ENCODE results near the gene PLIN5.
"Not testable (repeated sequence)": the region's sequence is repeated elsewhere in the genome, so short reads cannot be mapped to it uniquely, and the experiment has no call there.

Gene PLIN5

DNA sequence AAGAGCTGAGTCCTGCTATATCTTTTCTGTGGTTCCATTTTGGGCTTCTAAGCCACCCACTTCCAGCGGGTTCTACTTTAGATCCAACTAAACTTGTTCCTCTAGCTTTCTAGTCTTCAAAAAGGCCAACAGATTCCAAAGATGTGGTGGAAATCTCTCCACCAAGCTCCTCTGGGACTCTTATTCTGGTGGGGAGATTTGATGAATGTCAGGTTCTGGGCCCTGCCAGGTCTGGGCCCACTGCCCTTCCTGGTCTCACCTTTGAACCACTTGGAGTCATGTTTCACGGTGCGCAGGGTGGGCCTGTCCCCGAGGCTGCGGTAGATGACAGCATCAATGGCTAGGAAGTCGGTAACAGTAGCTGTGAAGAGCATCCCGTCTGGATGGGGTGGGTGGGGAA lies 19.7 kb upstream of the PLIN5 start:
- H3K9me3 Mint-ChIP-seq, result peaks cover 0 to 9% of the 10 kb centered on the region in 2 donors
- H3K27me3 Mint-ChIP-seq, result peaks cover 4% of the 10 kb centered on the region
- ATAC-seq (no peak), DNase-seq (no peak)
- no peak overlapping the region for H3K27ac Mint-ChIP-seq
- H3K4me1 Mint-ChIP-seq, result peaks cover 6% of the 10 kb centered on the region
- H3K4me3 Mint-ChIP-seq, result no peak overlapping the region

DNA sequence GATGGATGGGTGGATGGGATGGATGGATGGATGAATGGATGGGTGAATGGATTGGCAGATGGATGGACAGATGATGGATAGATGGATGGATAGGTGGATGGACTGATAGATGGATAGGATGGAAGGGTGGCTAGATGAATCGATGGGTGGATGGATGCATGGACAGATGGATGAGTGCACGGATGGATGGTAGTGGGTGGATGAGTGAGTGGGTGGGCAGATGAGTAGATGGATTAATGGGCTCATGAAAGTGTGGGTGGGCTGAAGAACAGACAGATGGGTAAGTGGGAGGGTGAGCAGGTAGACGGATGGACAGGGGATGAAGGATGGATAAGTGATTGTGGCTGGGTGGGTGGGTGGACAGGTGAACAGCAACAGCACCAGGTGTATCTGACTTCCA lies 18.8 kb upstream of the PLIN5 start:
- no peak for ATAC-seq
- no peaks in the 10 kb centered on the region for H3K27me3 Mint-ChIP-seq
- H3K4me1 Mint-ChIP-seq, result peaks cover 6% of the 10 kb centered on the region
- no peak overlapping the region for H3K27ac Mint-ChIP-seq
- DNase-seq, result no peak
- H3K4me3 Mint-ChIP-seq, result no peak overlapping the region
- H3K9me3 Mint-ChIP-seq, result peaks cover 0 to 9% of the 10 kb centered on the region in 2 donors

- DNase-seq (no peak), ATAC-seq (no peak)
- Mint-ChIP-seq H3K27me3 (no peaks in the 10 kb centered on the region), H3K4me3 (no peak overlapping the region), H3K4me1 (peaks cover 6% of the 10 kb centered on the region), H3K27ac (no peak overlapping the region), H3K9me3 (peaks cover 0 to 9% of the 10 kb centered on the region in 2 donors)
Observed at GRCh38 chr19:4553092-4553695, 18.2 kb upstream of the PLIN5 start.

- DNase-seq, result no peak
- H3K27ac Mint-ChIP-seq, result no peak overlapping the region
- no peak for ATAC-seq
- peaks cover 0 to 9% of the 10 kb centered on the region in 2 donors for H3K9me3 Mint-ChIP-seq
- no peaks in the 10 kb centered on the region for H3K27me3 Mint-ChIP-seq
- no peak overlapping the region for H3K4me3 Mint-ChIP-seq
- H3K4me1 Mint-ChIP-seq, result peaks cover 2% of the 10 kb centered on the region
Observed at GRCh38 chr19:4552525-4552819, 17.4 kb upstream of the PLIN5 start.

DNA sequence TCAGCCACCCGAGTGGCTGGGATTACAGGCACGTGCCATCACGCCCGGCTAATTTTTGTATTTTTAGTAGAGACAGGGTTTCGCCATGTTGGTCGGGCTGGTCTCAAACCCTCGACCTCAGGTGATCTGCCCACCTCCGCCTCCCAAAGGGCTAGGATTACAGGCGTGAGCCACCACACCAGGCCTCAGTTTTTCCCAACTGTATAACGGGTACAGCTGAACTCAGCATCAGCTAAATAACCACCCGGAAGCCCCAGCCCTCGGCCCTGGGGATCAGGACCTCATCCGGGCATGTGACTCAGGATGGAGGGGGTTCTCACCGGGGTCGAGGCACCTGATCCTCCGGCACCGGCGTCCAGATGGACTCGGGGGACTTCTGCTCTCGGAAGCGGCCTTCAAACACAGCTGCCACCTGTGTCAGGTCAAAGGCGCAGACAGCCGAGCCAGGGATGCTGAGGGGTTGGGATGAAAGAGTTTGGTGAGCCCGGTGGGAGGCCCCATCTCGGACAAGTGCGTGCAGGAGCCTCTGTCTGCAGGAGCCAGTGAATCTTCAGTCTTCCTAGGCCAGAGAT lies 15.5 kb upstream of the PLIN5 start:
- no peaks in the 10 kb centered on the region for H3K4me1 Mint-ChIP-seq
- DNase-seq (no peak), ATAC-seq (no peak)
- peaks cover 0 to 9% of the 10 kb centered on the region in 2 donors for H3K9me3 Mint-ChIP-seq
- H3K27ac Mint-ChIP-seq, result no peak overlapping the region
- H3K27me3 Mint-ChIP-seq, result no peaks in the 10 kb centered on the region
- H3K4me3 Mint-ChIP-seq, result no peak overlapping the region

DNA sequence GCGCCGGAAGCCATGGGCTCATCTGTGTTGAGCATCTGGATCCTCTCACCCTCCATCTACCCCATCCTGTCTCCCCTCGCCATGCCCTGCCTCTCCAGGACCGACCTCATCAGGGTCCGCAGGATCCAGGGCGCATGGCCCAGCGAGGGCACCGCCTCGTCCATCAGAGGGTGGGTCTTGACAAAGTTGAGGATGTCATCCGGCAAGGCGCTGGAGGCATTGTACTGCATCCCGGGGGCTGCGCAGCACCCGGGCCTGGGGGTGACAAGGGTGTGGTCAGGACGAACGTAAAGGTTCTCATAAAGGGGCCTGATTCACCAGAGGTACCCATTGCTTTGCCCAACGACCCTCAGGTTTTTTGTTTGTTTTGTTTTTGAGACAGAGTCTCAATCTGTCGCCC lies 15.0 kb upstream of the PLIN5 start:
- DNase-seq, result no peak
- no peak for ATAC-seq
- peaks cover 0 to 9% of the 10 kb centered on the region in 2 donors for H3K9me3 Mint-ChIP-seq
- H3K4me1 Mint-ChIP-seq, result no peaks in the 10 kb centered on the region
- no peak overlapping the region for H3K4me3 Mint-ChIP-seq
- H3K27me3 Mint-ChIP-seq, result no peaks in the 10 kb centered on the region
- no peak overlapping the region for H3K27ac Mint-ChIP-seq

DNA sequence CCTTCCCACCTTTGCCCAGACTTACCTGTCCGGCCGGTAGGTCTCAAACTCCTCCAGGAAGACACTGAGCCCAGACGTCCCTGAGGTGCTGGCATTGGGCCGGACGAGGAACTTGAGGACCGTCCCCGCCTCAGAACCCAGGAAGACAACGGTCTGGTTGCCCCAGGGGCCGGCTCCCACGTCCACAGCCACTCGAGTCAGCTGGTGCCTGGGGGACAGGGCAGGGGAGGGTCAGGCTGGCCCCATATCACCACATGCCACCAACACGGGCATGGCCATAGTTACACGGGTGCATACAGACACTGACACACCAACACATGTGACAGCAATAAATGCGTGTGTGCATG lies 13.2 kb upstream of the PLIN5 start:
- DNase-seq (no peak), ATAC-seq (no peak)
- H3K4me1 Mint-ChIP-seq, result no peaks in the 10 kb centered on the region
- no peak overlapping the region for H3K4me3 Mint-ChIP-seq
- peaks cover 0 to 4% of the 10 kb centered on the region in 2 donors for H3K9me3 Mint-ChIP-seq
- no peak overlapping the region for H3K27ac Mint-ChIP-seq
- H3K27me3 Mint-ChIP-seq, result no peaks in the 10 kb centered on the region

DNA sequence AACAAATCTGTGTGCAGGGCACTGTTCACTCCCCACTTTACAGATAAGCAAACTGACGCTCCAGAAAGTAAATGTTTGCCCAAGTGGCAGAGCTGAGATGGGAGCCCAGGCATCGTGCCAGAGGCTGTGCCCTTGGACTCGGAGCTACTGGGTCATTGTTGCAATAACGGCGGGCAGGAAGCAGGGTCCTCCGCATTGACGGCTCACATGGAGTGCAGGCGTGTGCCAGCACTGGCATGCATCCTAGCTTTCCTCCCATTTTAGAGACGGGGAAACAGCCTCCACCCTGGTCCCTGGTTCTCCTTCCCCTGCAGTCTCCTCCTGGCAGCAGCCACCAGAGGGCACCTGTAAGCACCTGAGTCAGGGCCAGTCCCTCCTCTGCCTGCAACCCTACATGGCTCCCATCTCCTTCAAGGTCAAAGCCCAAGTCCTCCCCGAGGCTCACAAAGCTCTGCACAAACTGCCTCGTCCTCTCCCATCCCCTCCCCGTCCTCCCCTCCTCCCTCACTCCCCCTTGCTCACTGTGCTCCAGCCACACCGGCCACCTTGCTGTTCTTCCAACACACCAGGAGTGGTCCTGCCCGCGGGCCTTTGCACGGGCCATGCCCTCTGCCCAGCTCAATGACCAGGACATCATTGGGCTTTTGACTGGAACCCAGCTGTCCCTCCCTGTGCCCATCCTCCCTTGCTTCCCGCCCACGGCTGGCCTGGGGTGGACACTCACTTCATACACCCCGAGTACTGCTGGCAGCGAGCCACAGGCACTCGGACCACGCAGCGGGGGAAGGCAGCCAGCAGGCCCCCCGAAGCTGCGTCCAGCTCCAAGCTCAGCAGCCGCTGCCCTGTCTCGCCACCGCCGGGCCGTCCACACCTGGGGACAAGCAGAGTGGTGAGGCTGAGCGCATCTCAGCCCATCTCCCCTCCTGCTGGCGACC lies 12.5 kb upstream of the PLIN5 start:
- H3K9me3 Mint-ChIP-seq, result no peaks in the 10 kb centered on the region
- H3K27me3 Mint-ChIP-seq, result no peaks in the 10 kb centered on the region
- H3K27ac Mint-ChIP-seq, result no peak overlapping the region
- no peaks in the 10 kb centered on the region for H3K4me1 Mint-ChIP-seq
- no peak for DNase-seq
- H3K4me3 Mint-ChIP-seq, result no peak overlapping the region
- no peak for ATAC-seq

DNA sequence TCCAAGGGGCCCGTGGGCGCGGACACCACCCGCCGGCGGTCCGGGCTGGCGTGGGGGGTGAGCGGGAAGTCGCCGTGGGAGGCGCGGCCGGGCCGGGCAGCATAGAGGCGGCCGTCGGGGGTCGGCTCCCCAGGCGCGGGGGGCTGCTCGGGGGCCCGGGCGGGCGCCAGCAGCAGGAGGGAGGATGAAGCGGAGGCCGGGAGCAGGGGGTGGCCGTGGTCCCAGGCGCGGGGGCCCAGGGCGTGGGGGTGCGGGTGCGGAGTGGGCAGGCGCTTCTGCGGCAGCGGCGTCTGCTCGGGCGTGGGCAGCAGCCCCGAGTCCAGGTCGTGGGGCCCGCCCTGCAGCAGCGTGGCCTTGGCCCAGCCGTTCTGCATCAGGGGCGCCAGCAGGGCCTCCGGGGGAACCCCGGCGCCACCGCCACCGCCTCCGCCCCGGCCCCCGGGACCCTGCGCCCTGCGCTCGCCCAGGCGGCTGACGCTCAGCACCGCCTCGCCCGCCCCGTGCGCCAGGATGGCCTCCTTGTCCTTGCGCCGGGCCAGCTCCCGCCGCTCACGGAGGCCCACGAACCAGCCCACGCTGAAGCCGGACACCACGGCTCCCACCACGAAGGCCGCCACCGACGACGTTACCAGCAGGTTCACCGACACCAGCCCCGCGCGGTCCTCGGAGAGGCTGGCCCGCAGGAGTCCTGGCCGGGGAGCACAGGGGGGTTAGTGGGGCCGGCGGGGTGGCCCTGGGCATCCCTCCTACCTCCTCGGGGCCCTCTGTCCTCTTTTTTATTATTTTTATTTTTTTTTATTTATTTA lies 9.0 kb upstream of the PLIN5 start:
- no peaks in the 10 kb centered on the region for H3K9me3 Mint-ChIP-seq
- H3K27ac Mint-ChIP-seq, result no peak overlapping the region
- no peak overlapping the region for H3K4me3 Mint-ChIP-seq
- DNase-seq (no peak), ATAC-seq (peak; percentile 60)
- peaks cover 10% of the 10 kb centered on the region for H3K27me3 Mint-ChIP-seq
- peaks cover 18% of the 10 kb centered on the region for H3K4me1 Mint-ChIP-seq

DNA sequence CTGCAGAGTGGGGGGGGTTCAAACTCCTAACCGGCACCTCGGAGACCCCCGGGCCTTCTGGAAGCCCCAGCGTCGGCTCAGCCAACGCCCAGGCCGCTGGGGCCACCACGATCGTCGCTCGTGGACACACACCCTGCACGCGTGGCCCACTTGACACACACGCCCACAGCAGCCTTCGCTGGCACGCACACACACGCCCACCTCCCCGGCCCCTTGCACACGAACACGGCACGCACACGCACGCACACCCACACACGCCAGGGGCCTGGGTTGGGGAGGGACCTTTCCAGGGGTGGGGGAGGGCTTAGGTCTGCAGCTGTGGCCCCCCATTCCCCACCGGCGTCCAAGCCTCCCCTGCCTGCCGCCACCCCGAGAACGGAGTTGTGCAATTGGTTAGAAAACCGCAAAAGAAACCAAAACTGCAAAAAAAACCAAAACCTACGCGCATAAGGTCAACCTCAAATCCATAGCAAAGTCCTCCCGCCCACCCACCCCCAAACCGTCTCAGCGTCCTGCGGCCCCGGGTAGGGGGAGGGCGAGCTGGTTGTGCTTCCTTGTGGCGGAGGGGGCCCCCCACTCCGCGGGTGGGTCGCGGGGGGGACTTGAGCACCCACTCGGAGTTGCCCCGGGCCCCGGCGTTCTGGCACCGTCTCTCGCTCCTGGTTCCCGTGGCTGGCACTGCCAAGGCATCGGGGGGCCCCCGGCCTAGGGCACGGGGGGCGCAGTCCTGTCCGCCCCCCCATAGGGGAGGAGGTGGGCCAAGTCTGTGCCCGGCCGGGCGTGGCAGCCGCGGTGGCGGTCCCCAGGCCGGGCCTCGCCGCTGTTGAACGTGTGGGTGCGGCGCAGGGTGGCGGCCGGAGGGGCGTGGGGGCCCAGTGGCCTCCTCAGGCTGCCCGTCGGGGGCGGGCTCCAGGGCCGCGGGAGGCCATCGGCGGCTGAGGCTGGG lies 8.1 kb upstream of the PLIN5 start:
- Mint-ChIP-seq H3K27ac (no peak overlapping the region), H3K4me1 (peaks cover 22% of the 10 kb centered on the region), H3K27me3 (peaks cover 15% of the 10 kb centered on the region), H3K4me3 (no peak overlapping the region), H3K9me3 (no peaks in the 10 kb centered on the region)
- ATAC-seq (peak; percentile 59), DNase-seq (no peak)

GRCh38 chr19:4541806-4542145 lies 6.8 kb upstream of the PLIN5 start:
- Mint-ChIP-seq H3K27me3 (peaks cover 15% of the 10 kb centered on the region), H3K4me1 (peaks cover 22% of the 10 kb centered on the region)
- not testable (repeated sequence) for DNase-seq, H3K4me3 Mint-ChIP-seq, H3K27ac Mint-ChIP-seq, ATAC-seq, H3K9me3 Mint-ChIP-seq

DNA sequence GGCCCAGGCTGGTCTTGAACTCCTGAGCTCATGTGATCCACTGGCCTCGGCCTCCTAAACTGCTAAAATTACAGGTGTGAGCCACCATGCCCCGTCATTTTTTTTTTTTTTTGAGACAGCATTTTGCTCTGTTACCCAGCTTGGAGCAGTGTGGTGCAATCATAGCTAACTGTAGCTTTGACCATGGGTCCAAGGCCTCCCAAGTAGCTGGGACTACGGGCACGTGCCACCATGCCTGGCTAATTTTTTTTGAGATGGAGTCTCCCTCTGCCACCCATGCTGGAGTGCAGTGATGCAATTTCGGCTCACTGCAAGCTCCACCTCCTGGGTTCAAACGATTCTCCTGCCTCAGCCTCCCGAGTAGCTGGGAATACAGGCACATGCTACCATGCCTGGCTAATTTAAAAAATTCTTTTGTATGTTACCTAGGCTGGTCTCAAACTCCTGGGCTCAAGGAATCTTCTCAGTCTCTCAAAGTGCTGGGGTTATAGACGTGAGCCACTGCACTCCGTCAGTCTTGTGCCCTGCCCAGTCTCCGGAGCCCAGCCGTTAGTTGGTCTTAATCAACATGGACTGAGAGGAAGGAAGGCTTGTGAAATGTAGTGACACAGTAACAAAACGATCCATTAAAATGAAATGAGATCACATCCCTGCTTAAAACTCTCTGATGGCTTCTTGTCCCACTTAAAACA lies 6.2 kb upstream of the PLIN5 start:
- DNase-seq, result no peak
- H3K9me3 Mint-ChIP-seq, result no peaks in the 10 kb centered on the region

DNA sequence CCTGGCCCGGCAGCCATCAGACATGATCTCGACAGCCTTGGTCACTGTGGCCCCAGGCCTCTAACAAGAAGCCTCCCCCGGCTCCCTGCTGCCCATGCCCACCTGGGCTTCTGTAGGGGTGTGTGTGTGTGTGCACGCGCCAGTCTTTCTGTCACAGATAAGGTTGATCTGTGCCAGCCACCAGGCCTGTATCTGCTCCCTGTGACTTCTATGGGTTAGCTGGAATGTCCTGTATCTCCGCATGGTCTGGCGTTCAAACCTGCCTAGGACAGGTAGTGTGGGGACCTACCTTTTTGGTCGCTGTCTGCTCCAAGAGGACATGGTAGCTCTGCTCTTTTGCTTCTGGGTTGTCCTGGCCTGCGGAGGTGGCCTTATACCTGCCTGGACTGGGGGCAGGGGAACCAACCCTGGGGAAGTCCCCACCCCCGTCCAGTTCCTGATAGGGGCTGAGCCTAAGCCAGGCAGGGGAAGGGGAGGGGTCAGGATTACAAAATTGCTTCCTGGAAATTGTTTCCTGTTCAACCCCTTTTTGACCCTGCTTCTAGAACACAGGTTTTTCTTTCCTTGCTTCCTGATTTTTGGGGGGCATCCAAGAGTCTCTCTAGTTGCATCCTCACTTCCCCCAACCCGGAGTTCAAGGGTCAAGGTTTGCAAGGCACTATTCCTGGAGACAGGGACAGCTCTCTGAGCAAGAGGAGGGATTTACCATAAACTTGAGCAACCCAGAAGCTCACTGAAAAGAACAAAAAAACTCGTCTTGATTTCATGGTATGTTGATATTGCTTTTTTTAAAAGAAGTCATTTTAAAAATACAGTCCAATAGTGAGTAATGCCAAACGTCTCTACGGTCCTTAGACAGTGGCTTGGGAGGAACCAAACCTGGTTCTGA lies 4.9 kb upstream of the PLIN5 start, which contains the start of gene LRG1:
LRG1 (minus strand) TSS at position 344 of the 889 bp plus-strand sequence; CDS start at position 321, 23 bp downstream.
- Mint-ChIP-seq H3K4me3 (peak within 1 kb of the TSS; percentile 71 to 73), H3K27ac (peak within 1 kb of the TSS in 1 of 2 donors; percentile 34), H3K4me1 (peaks cover 33% of the 10 kb centered on the region), H3K27me3 (peaks cover 26% of the 10 kb centered on the region), H3K9me3 (no peaks in the 10 kb centered on the region)
- ATAC-seq (peak; percentile 61), DNase-seq (peak in 1 of 2 donors; percentile 35)

More for the DNA sequence above, 6.2 kb upstream of the PLIN5 start:
- no peak for ATAC-seq
- H3K27ac Mint-ChIP-seq, result no peak overlapping the region
- H3K4me1 Mint-ChIP-seq, result peaks cover 22% of the 10 kb centered on the region
- peaks cover 15% of the 10 kb centered on the region for H3K27me3 Mint-ChIP-seq
- no peak overlapping the region for H3K4me3 Mint-ChIP-seq

All from stimulated activated naive CD8-positive, alpha-beta T cell treated with anti-CD3 and anti-CD28 coated beads, Interleukin-15, amount 100 ng/mL, for 72 hours (primary cell).